SK-N-MC (cell line): ENCODE results near the gene CSTF2.

ENCODE experiments used
- EZH2 ChIP-seq: fragments of 200-600 bp; sonication (generic); IDR thresholded peaks from one replicate; pipeline ENCODE4 v1.6.1; 2017; ENCODE audit warnings: antibody characterized with exemption
- FOXP2 ChIP-seq: optimal IDR thresholded peaks from 2 replicates; pipeline ENCODE3; 2011; ENCODE audit warnings: mild to moderate bottlenecking, moderate library complexity; ENCODE audit not compliant: insufficient read depth; ENCODE audit errors: extremely low read length, control extremely low read depth
- POLR2AphosphoS5 ChIP-seq: IDR thresholded peaks from 2 replicates; pipeline ENCODE4 v1.6.1; 2012; ENCODE audit warnings: mild to moderate bottlenecking, low read depth, low read length, borderline replicate concordance

GRCh38 chrX:100883654-100884053, 63.5 kb downstream of the CSTF2 start:
- TF ChIP-seq POLR2AphosphoS5 = no peak
- TF ChIP-seq EZH2 = no peak
- no peak for TF ChIP-seq FOXP2
